Colon (tissue), 2 donors: ENCODE data around the gene AKR1D1.
"Not testable (repeated sequence)": the region's sequence is repeated elsewhere in the genome, so short reads cannot be mapped to it uniquely, and the experiment has no call there.

Experiments
- FAIRE-seq: peaks from 2 replicates; lab custom pipeline; 2012; peaks lifted over from hg19 to GRCh38; lab: Jason Lieb, UNC
- donor health status: control.
- donor health status: control.

The AKR1D1 gene

GRCh38 chr7:138125119-138125518, 48.9 kb downstream of the AKR1D1 start:
- FAIRE-seq: no peak

GRCh38 chr7:138125598-138126111, 49.4 kb downstream of the AKR1D1 start:
- no peak for FAIRE-seq

GRCh38 chr7:138126928-138127327, 50.7 kb downstream of the AKR1D1 start:
- FAIRE-seq: no peak

GRCh38 chr7:138127996-138128395, 51.7 kb downstream of the AKR1D1 start:
- no peak for FAIRE-seq

GRCh38 chr7:138129551-138130165, 53.4 kb downstream of the AKR1D1 start:
- FAIRE-seq: no peak

GRCh38 chr7:138137423-138138171, 61.3 kb downstream of the AKR1D1 start:
- no peak for FAIRE-seq

- no peak for FAIRE-seq
Observed at GRCh38 chr7:138138244-138138643, 62.0 kb downstream of the AKR1D1 start.

- no peak for FAIRE-seq
Observed at GRCh38 chr7:138142583-138143201, 66.4 kb downstream of the AKR1D1 start.

GRCh38 chr7:138144958-138145357, 68.7 kb downstream of the AKR1D1 start:
- FAIRE-seq: no peak

- not testable (repeated sequence) for FAIRE-seq
Observed at GRCh38 chr7:138146221-138146620, 70.0 kb downstream of the AKR1D1 start.

- not testable (repeated sequence) for FAIRE-seq
Observed at GRCh38 chr7:138146757-138147734, 70.8 kb downstream of the AKR1D1 start.

GRCh38 chr7:138151731-138152577, 75.7 kb downstream of the AKR1D1 start:
- FAIRE-seq: no peak

GRCh38 chr7:138154661-138155060, 78.4 kb downstream of the AKR1D1 start:
- no peak for FAIRE-seq

GRCh38 chr7:138157702-138158101, 81.4 kb downstream of the AKR1D1 start:
- no peak for FAIRE-seq

- no peak for FAIRE-seq
Observed at GRCh38 chr7:138158739-138159528, 82.7 kb downstream of the AKR1D1 start.

GRCh38 chr7:138161600-138162081, 85.4 kb downstream of the AKR1D1 start:
- FAIRE-seq: no peak

- no peak for FAIRE-seq
Observed at GRCh38 chr7:138162236-138162635, 86.0 kb downstream of the AKR1D1 start.

GRCh38 chr7:138163800-138164199, 87.5 kb downstream of the AKR1D1 start:
- FAIRE-seq: no peak

- no peak for FAIRE-seq
Observed at GRCh38 chr7:138164804-138165203, 88.5 kb downstream of the AKR1D1 start.

GRCh38 chr7:138166681-138167080, 90.4 kb downstream of the AKR1D1 start:
- no peak for FAIRE-seq
